PC-9 (cell line): Measurements from ENCODE around the gene ADGRA3.

Source experiments
- CTCF ChIP-seq: fragments of 200-600 bp; sonication (generic); conservative IDR thresholded peaks from 2 replicates; pipeline ENCODE4 v1.6.1; 2017; ENCODE audit warnings: mixed run types, antibody characterized with exemption, mild to moderate bottlenecking, moderate library complexity
- EZH2 ChIP-seq: fragments of 200-600 bp; sonication (generic); IDR thresholded peaks from 2 replicates; pipeline ENCODE4 v1.8.0; 2017; ENCODE audit warnings: antibody characterized with exemption, low read depth

GRCh38 chr4:22532117-22532516 lies 16.3 kb upstream of the ADGRA3 start:
- TF ChIP-seq EZH2, result no peak
- TF ChIP-seq CTCF, result no peak
